Measurements from ENCODE around the gene EFNA5.
A peak's percentile ranks its signal among the peaks of the same experiment; 100 is the strongest.
"Not testable (repeated sequence)": the region's sequence is repeated elsewhere in the genome, so short reads cannot be mapped to it uniquely, and the experiment has no call there.

Gene EFNA5

GRCh38 chr5:107517185-107518033 lies 153.3 kb downstream of the EFNA5 start:
- DNase-seq (ENCODE audit: low spot score), result no peak

- DNase-seq (ENCODE audit: low spot score), result peak; percentile 15
Measured at GRCh38 chr5:107516452-107517184, 154.1 kb downstream of the EFNA5 start.

GRCh38 chr5:107515521-107516080 lies 155.1 kb downstream of the EFNA5 start:
- no peak for DNase-seq (ENCODE audit: low spot score)

GRCh38 chr5:107514305-107514704 lies 156.4 kb downstream of the EFNA5 start:
- DNase-seq (ENCODE audit: low spot score), result no peak

GRCh38 chr5:107513337-107514085 lies 157.2 kb downstream of the EFNA5 start:
- no peak for DNase-seq (ENCODE audit: low spot score)

- no peak for DNase-seq (ENCODE audit: low spot score)
Measured at GRCh38 chr5:107512029-107512428, 158.7 kb downstream of the EFNA5 start.

- DNase-seq (ENCODE audit: low spot score), result no peak
Measured at GRCh38 chr5:107510125-107510524, 160.6 kb downstream of the EFNA5 start.

GRCh38 chr5:107508097-107508496 lies 162.6 kb downstream of the EFNA5 start:
- DNase-seq (ENCODE audit: low spot score), result no peak

GRCh38 chr5:107505763-107506534 lies 164.8 kb downstream of the EFNA5 start:
- DNase-seq (ENCODE audit: low spot score), result no peak

GRCh38 chr5:107504424-107504823 lies 166.3 kb downstream of the EFNA5 start:
- DNase-seq (ENCODE audit: low spot score), result no peak

- no peak for DNase-seq (ENCODE audit: low spot score)
Measured at GRCh38 chr5:107502676-107503060, 168.1 kb downstream of the EFNA5 start.

GRCh38 chr5:107501965-107502675 lies 168.6 kb downstream of the EFNA5 start:
- no peak for DNase-seq (ENCODE audit: low spot score)

- no peak for DNase-seq (ENCODE audit: low spot score)
Measured at GRCh38 chr5:107500840-107501239, 169.9 kb downstream of the EFNA5 start.

- DNase-seq (ENCODE audit: low spot score), result no peak
Measured at GRCh38 chr5:107500347-107500746, 170.4 kb downstream of the EFNA5 start.

- no peak for DNase-seq (ENCODE audit: low spot score)
Measured at GRCh38 chr5:107499776-107500175, 171.0 kb downstream of the EFNA5 start.

- DNase-seq (ENCODE audit: low spot score), result no peak
Measured at GRCh38 chr5:107499237-107499636, 171.5 kb downstream of the EFNA5 start.

GRCh38 chr5:107496466-107496865 lies 174.3 kb downstream of the EFNA5 start:
- DNase-seq (ENCODE audit: low spot score), result no peak

GRCh38 chr5:107494129-107494528 lies 176.6 kb downstream of the EFNA5 start:
- not testable (repeated sequence) for DNase-seq (ENCODE audit: low spot score)

GRCh38 chr5:107487056-107487542 lies 183.6 kb downstream of the EFNA5 start:
- DNase-seq (ENCODE audit: low spot score), result no peak

GRCh38 chr5:107486489-107486888 lies 184.2 kb downstream of the EFNA5 start:
- no peak for DNase-seq (ENCODE audit: low spot score)

GRCh38 chr5:107485184-107485583 lies 185.6 kb downstream of the EFNA5 start:
- no peak for DNase-seq (ENCODE audit: low spot score)
